ENCODE results near the gene PAIP2B. TPM values are rescaled to one million over a fixed set of nuclear protein-coding genes. Genes with fewer than 3 reads are reported as not detected.
"Not testable (repeated sequence)": the region's sequence is repeated elsewhere in the genome, so short reads cannot be mapped to it uniquely, and the experiment has no call there.

Gene PAIP2B
- total RNA-seq, 2 experiments from 2014 or later: 3.0 to 6.9 TPM

DNA sequence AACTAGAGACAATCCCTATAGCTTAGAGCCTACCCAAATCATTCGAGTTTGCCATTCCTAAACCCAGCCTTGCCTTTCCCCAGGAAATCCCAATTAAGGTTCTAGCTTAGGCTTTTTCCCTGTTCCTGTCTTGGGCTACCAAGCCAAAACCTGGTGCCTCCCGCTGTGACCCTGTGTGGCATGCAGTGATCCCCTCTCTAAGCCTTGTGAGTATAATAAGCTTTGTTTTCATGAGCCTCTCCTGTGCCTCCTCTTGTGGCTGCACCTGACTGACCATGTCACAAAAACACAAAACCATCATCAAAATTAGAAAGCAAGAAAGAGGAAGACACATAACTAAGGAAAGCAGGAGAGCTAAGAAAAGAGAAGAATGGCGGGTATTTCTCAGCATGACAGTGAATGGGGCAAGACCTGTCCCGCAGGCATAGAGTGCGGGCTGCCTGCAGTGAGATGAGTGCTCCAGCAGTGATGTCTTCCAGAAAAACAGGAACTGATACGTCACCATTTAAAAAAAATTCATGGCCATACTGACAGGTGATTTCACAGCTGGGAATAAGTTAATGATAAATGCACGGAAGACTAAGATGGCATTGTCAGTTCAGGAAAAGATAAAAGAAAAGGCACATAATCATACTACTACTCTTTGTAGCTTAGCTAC, 9.2 kb upstream of the PAIP2B start:
- BruUV-seq (replicated peaks): no TSS peak

DNA sequence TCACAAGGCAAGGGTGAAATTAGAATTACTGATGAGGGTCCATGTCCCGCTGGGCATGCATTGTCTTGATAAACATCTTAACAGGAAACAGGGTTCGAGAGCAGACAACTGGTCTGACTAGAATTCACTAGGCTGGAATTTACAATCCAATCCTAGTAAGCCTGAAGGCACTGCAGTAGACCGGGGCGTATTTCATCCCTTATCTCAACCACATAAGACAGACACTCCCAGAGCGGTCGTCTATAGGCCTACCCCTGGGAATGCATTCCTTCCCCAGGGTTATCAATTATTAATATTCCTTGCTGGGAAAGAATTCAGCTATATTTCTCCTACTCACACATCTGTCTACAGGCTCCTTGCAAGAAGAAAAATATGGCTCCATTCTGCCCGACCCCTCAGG, 6.2 kb upstream of the PAIP2B start:
- CTCF ChIA-PET (ENCODE audit: unreplicated experiment); H3K27ac ChIP-seq (ENCODE audit: low read depth, low read length, poor library complexity, severe bottlenecking); H3K36me3 ChIP-seq (ENCODE audit: insufficient read depth, low read length); H3K79me2 ChIP-seq (ENCODE audit: insufficient read depth, low read depth, low read length); H4K20me1 ChIP-seq (ENCODE audit: insufficient read depth, low read length); intact Hi-C loops (cut with micrococcal nuclease; ENCODE audit: unreplicated experiment); DNase-seq (ENCODE audit: low spot score); BruUV-seq (replicated peaks); H3K9me2 ChIP-seq (ENCODE audit: insufficient read depth, low read length); H3K4me2 ChIP-seq (ENCODE audit: low read length); H2AFZ ChIP-seq (ENCODE audit: low read length); H3K4me3 ChIP-seq (ENCODE audit: low read depth, low read length, poor library complexity, severe bottlenecking): not testable (repeated sequence)
- Histone ChIP-seq H3K4me1 (ENCODE audit: insufficient read depth, low read length, poor library complexity, severe bottlenecking) (peaks cover 18% of the 10 kb centered on the region), H3K9me3 (ENCODE audit: low read length) (peaks cover 35% of the 10 kb centered on the region; the same call in 1 of the 2 replicates)
- POLR2A ChIA-PET: interaction anchor here (1.7 kb wide), 1 partner anchor 49 kb away, joined by 3 read pairs; no protein-coding TSS in a partner anchor

More for the DNA sequence above, 9.2 kb upstream of the PAIP2B start:
- ChIA-PET CTCF (ENCODE audit: unreplicated experiment) (interaction anchor here (1.8 kb wide), 1 partner anchor 9 kb away, joined by 6 read pairs; the partner anchor contains the start of gene PAIP2B), POLR2A (interaction anchor here (0.5 to 2.5 kb wide), 9 partner anchors 8 to 182 kb away, joined by 3 to 13 read pairs (median 5); partner anchors contain the start of gene PAIP2B)
- TF ChIP-seq EZH2phosphoT487 (IDR thresholded peaks at IDR 0.05; ENCODE audit: borderline replicate concordance, low read depth, low read length): no peak
- TF ChIP-seq, protein P1, sequence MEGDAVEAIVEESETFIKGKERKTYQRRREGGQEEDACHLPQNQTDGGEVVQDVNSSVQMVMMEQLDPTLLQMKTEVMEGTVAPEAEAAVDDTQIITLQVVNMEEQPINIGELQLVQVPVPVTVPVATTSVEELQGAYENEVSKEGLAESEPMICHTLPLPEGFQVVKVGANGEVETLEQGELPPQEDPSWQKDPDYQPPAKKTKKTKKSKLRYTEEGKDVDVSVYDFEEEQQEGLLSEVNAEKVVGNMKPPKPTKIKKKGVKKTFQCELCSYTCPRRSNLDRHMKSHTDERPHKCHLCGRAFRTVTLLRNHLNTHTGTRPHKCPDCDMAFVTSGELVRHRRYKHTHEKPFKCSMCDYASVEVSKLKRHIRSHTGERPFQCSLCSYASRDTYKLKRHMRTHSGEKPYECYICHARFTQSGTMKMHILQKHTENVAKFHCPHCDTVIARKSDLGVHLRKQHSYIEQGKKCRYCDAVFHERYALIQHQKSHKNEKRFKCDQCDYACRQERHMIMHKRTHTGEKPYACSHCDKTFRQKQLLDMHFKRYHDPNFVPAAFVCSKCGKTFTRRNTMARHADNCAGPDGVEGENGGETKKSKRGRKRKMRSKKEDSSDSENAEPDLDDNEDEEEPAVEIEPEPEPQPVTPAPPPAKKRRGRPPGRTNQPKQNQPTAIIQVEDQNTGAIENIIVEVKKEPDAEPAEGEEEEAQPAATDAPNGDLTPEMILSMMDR (conservative IDR thresholded peaks at IDR 0.05; ENCODE audit: low read length): no peak
- H3K27ac ChIP-seq (ENCODE audit: low read depth, low read length, poor library complexity, severe bottlenecking): peak overlapping the region; percentile 43
- H4K20me1 ChIP-seq (ENCODE audit: insufficient read depth, low read length): no peaks in the 10 kb centered on the region
- H3K4me1 ChIP-seq (ENCODE audit: insufficient read depth, low read length, poor library complexity, severe bottlenecking): peaks cover 18% of the 10 kb centered on the region
- intact Hi-C loops (cut with micrococcal nuclease; ENCODE audit: unreplicated experiment): no loop called here
- H3K79me2 ChIP-seq (ENCODE audit: insufficient read depth, low read depth, low read length): no peaks in the 10 kb centered on the region
- DNase-seq (ENCODE audit: low spot score): peak; percentile 63
- H3K36me3 ChIP-seq (ENCODE audit: insufficient read depth, low read length): no peaks in the 10 kb centered on the region
- H3K4me2 ChIP-seq (ENCODE audit: low read length): peak overlapping the region; percentile 52
- peak overlapping the region; percentile 62; the same call in 1 of the 2 replicates for H2AFZ ChIP-seq (ENCODE audit: low read length)
- H3K4me3 ChIP-seq (ENCODE audit: low read depth, low read length, poor library complexity, severe bottlenecking): peak overlapping the region; percentile 2
- H3K9me2 ChIP-seq (ENCODE audit: insufficient read depth, low read length): no peaks in the 10 kb centered on the region
- H3K9me3 ChIP-seq (ENCODE audit: low read length): peaks cover 27% of the 10 kb centered on the region; the same call in 1 of the 2 replicates

DNA sequence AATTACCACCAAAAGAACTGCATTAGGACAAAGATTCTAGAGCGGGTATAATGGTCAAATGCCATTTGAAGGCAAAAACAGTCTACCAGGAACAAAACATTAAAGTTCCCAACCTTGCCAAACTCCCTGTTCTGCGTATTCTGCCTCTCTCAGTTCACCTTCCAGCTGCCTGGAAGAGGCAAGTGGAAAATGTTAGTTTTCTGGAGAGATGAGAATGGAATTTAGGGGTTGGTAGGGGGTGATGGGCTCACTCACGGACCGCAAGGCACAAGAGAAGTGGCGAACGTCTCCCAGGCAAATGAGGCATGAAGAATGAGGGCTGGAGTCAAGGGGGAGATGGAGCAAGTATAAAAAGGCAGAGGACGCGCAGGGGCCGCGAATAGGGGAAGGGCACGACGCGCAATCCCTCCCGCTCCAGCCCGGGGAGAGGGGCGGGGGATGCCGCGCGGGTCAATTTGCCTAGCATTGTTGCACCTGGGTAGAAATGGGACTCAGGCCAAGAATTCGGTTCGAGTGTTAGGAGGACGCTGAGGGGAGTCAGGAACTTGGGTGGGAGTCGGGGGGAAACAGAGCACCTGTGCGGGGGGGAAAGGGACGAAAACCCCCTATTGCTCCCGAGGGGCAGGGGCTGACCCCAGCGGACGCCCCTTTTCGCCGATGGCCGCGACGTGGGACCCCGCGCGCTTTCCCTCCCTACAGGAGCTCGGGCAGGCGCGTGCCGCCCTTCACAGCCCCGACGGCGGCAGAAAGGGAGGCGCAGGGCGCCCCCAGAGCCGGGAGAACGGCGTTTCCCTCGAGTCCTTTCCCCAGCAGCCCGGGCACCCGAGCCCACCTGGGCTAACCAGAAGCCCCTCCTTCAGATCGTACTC, 573 bp downstream of the PAIP2B start:
- H3K79me2 ChIP-seq (ENCODE audit: insufficient read depth, low read depth, low read length): peaks cover 20% of the 10 kb centered on the region; the same call in 1 of the 2 replicates
- peak overlapping the region; percentile 73 for H3K4me3 ChIP-seq (ENCODE audit: low read depth, low read length, poor library complexity, severe bottlenecking)
- CTCF ChIA-PET (ENCODE audit: unreplicated experiment): interaction anchor here (0.6 to 1.8 kb wide), 2 partner anchors 10 to 17 kb away, joined by 3 to 6 read pairs; no protein-coding TSS in a partner anchor
- H3K4me1 ChIP-seq (ENCODE audit: insufficient read depth, low read length, poor library complexity, severe bottlenecking): peaks cover 32% of the 10 kb centered on the region
- peak overlapping the region; percentile 67 for H2AFZ ChIP-seq (ENCODE audit: low read length)
- H3K9me2 ChIP-seq (ENCODE audit: insufficient read depth, low read length): no peaks in the 10 kb centered on the region
- no peaks in the 10 kb centered on the region for H3K36me3 ChIP-seq (ENCODE audit: insufficient read depth, low read length)
- intact Hi-C loops (cut with micrococcal nuclease; ENCODE audit: unreplicated experiment): loop anchor here (2.0 to 5.0 kb wide), 3 partner anchors 70 to 159 kb away; partner anchors contain the start of genes MCEE, MPHOSPH10 and NAGK
- H3K4me2 ChIP-seq (ENCODE audit: low read length): peak overlapping the region; percentile 97
- H3K27ac ChIP-seq (ENCODE audit: low read depth, low read length, poor library complexity, severe bottlenecking): peak overlapping the region; percentile 75
- no TSS peak for BruUV-seq (replicated peaks)
- no peaks in the 10 kb centered on the region for H4K20me1 ChIP-seq (ENCODE audit: insufficient read depth, low read length)
- no peak for TF ChIP-seq EZH2phosphoT487 (IDR thresholded peaks at IDR 0.05; ENCODE audit: borderline replicate concordance, low read depth, low read length)
- TF ChIP-seq, protein P1 (conservative IDR thresholded peaks at IDR 0.05; ENCODE audit: low read length): peak; percentile 56
- POLR2A ChIA-PET: interaction anchor here (0.7 to 2.1 kb wide), 10 partner anchors 8 to 225 kb away, joined by 3 to 13 read pairs (median 4); partner anchors contain the start of gene ZNF638
- H3K9me3 ChIP-seq (ENCODE audit: low read length): peaks cover 9% of the 10 kb centered on the region; the same call in 1 of the 2 replicates
- peak; percentile 70 for DNase-seq (ENCODE audit: low spot score)
